SK-N-SH (cell line): ENCODE results near the gene TRMT44. TPM values are rescaled to one million over a fixed set of nuclear protein-coding genes. Genes with fewer than 3 reads are reported as not detected.
"Not testable (repeated sequence)": the region's sequence is repeated elsewhere in the genome, so short reads cannot be mapped to it uniquely, and the experiment has no call there.

ENCODE experiments used
- CTCF ChIA-PET: fragments of 300-600, 350-600 bp; formaldehyde crosslinking; extraction: SDS; loops from one replicate; lab custom pipeline; 2021; lab: Yijun Ruan, JAX
- POLR2A ChIA-PET: fragments of 350-600 bp; sonication (Branson Sonifier 250); formaldehyde crosslinking; extraction: SDS; loops from one replicate; lab custom pipeline; 2020; ENCODE audit warnings: antibody characterized with exemption, inconsistent platforms; lab: Yijun Ruan, JAX
- DNase-seq: peaks from one replicate; pipeline ENCODE4 v3.0.0; 2012
- H2AFZ ChIP-seq: fragments of 200-600 bp; sonication (generic); 2 replicates; pipeline ENCODE4 v1.8.1; 2016; ENCODE audit warnings: antibody characterized with exemption, mild to moderate bottlenecking, low read depth
- H3F3A ChIP-seq: fragments of 200-600 bp; sonication (generic); replicated peaks from 2 replicates; pipeline ENCODE3; 2016; ENCODE audit warnings: antibody characterized with exemption, mild to moderate bottlenecking; ENCODE audit not compliant: insufficient read depth
- H3K27ac ChIP-seq, 2 experiments: fragments of 200-500 bp in 1 of 2; fragments of 200-600 bp in 1 of 2; sonication (Bioruptor generic) in 1 of 2; sonication (generic), shearing (Covaris generic) in 1 of 2; 2 replicates each; pipeline versions ENCODE4 v1.5.1 to v1.6.1; 2014 to 2016; ENCODE audit warnings: low read depth in 2 of 2, inconsistent platforms in 1 of 2, low read length in 1 of 2, mild to moderate bottlenecking in 1 of 2, mixed read lengths in 1 of 2
- H3K27me3 ChIP-seq: fragments of 200-600 bp; sonication (generic), shearing (Covaris generic); 2 replicates; pipeline ENCODE4 v1.6.1; 2016; ENCODE audit warnings: mixed run types; ENCODE audit not compliant: insufficient read depth
- H3K36me3 ChIP-seq, 2 experiments: fragments of 200-500 bp in 1 of 2; fragments of 200-600 bp in 1 of 2; sonication (Bioruptor generic) in 1 of 2; sonication (generic) in 1 of 2; replicated peaks in 1 of 2; 2 replicates each; pipeline versions ENCODE3 to v1.5.1; 2014 to 2016; ENCODE audit warnings: low read length in 1 of 2, mild to moderate bottlenecking in 1 of 2; ENCODE audit not compliant: insufficient read depth in 2 of 2, control insufficient read depth in 1 of 2
- H3K4me1 ChIP-seq, 2 experiments: fragments of 200-500 bp in 1 of 2; fragments of 200-600 bp in 1 of 2; sonication (Bioruptor generic) in 1 of 2; sonication (generic), shearing (Covaris generic) in 1 of 2; 2 replicates each; pipeline versions ENCODE4 v1.5.1 to v1.6.1; 2014 to 2016; ENCODE audit warnings: low read depth in 1 of 2, low read length in 1 of 2, mixed run types in 1 of 2; ENCODE audit not compliant: insufficient read depth in 2 of 2, control insufficient read depth in 1 of 2
- H3K4me2 ChIP-seq: fragments of 200-600 bp; sonication (generic), shearing (Covaris generic); 2 replicates; pipeline ENCODE4 v1.6.1; 2017; ENCODE audit warnings: mixed run types
- H3K4me3 ChIP-seq, 2 experiments: fragments of 200-500 bp in 1 of 2; fragments of 200-600 bp in 1 of 2; sonication (Bioruptor generic) in 1 of 2; sonication (generic), shearing (Covaris generic) in 1 of 2; 2 replicates each; pipeline versions ENCODE4 v1.5.1 to v1.8.1; 2014 to 2016; ENCODE audit warnings: low read depth in 2 of 2, inconsistent platforms in 1 of 2, low read length in 1 of 2, mild to moderate bottlenecking in 1 of 2, mixed read lengths in 1 of 2, moderate library complexity in 1 of 2
- H3K79me2 ChIP-seq: fragments of 200-600 bp; sonication (generic); 2 replicates; pipeline ENCODE4 v1.8.1; 2017; ENCODE audit warnings: mild to moderate bottlenecking; ENCODE audit not compliant: insufficient read depth
- H3K9ac ChIP-seq: fragments of 200-600 bp; sonication (generic); 2 replicates; pipeline ENCODE4 v1.6.1; 2017; ENCODE audit warnings: mixed run types
- H3K9me2 ChIP-seq: fragments of 200-600 bp; sonication (generic); 2 replicates; pipeline ENCODE4 v1.6.1; 2017; ENCODE audit warnings: mixed run types
- H3K9me3 ChIP-seq: fragments of 200-600 bp; sonication (generic); 2 replicates; pipeline ENCODE4 v1.6.1; 2017; ENCODE audit warnings: mixed run types, mild to moderate bottlenecking, moderate library complexity
- H4K20me1 ChIP-seq: fragments of 200-600 bp; sonication (generic); 2 replicates; pipeline ENCODE4 v1.6.1; 2017; ENCODE audit warnings: mild to moderate bottlenecking, mixed run types; ENCODE audit not compliant: insufficient read depth
- CHD2 ChIP-seq: fragments of 150-350 bp; IDR thresholded peaks from 2 replicates; pipeline ENCODE4 v1.6.1; 2018; ENCODE audit warnings: low read length; ENCODE audit not compliant: partially characterized antibody
- ELF1 ChIP-seq: IDR thresholded peaks from 2 replicates; pipeline ENCODE4 v1.4.0; 2012
- FOXJ3 ChIP-seq: sonication (generic); formaldehyde crosslinking; IDR thresholded peaks from 2 replicates; pipeline ENCODE4 v1.5.1; 2020; ENCODE audit warnings: mild to moderate bottlenecking, missing genetic modification reagents
- NFIC ChIP-seq: IDR thresholded peaks from 2 replicates; pipeline ENCODE4 v1.4.0; 2012; ENCODE audit warnings: borderline replicate concordance
- RCOR1 ChIP-seq: fragments of 150-350 bp; IDR thresholded peaks from 2 replicates; pipeline ENCODE4 v1.6.1; 2017; ENCODE audit warnings: antibody characterized with exemption, low read length
- SIN3A ChIP-seq: IDR thresholded peaks from 2 replicates; pipeline ENCODE4 v1.6.1; 2012; ENCODE audit warnings: low read depth, mild to moderate bottlenecking, low read length, moderate library complexity, borderline replicate concordance
- SMC3 ChIP-seq: IDR thresholded peaks from 2 replicates; pipeline ENCODE4 v1.6.1; 2012; ENCODE audit warnings: low read depth, low read length, improper control_type of control experiment
- TCF12 ChIP-seq: IDR thresholded peaks from 2 replicates; pipeline ENCODE4 v1.4.0; 2012
- WGBS: methylation state at CpG from one replicate; pipeline ENCODE4 v1.1.6; 2017; ENCODE audit warnings: low lambda C conversion rate; 5-methylcytosine and 5-hydroxymethylcytosine counted together
- polyA plus RNA-seq, 3 experiments: library from polyadenylated mRNA; depleted of rRNA; stranded (reverse); fragments of >200 nt; gene quantifications; 2 replicates each; pipeline ENCODE4 v1.2.3, GENCODE V29; 2012
- TF ChIP-seq, protein P1 (sequence below): IDR thresholded peaks from 2 replicates; pipeline ENCODE4 v1.4.0; 2012; ENCODE audit warnings: low read depth, borderline replicate concordance
- TF ChIP-seq, protein P2 (sequence below): IDR thresholded peaks from 2 replicates; pipeline ENCODE4; 2012
- TF ChIP-seq, protein P3 (sequence below): fragments of 150-350 bp; IDR thresholded peaks from 2 replicates; pipeline ENCODE4 v1.6.1; 2017; ENCODE audit warnings: antibody characterized with exemption, low read length, low read depth, borderline replicate concordance
- TF ChIP-seq, protein P4 (sequence below): IDR thresholded peaks from 2 replicates; pipeline ENCODE4 v1.6.1; 2012; ENCODE audit warnings: mild to moderate bottlenecking, low read depth, low read length, moderate library complexity

Gene TRMT44
- polyA plus RNA-seq, 1 of the 3 experiments (the other 2 are of a cell fraction) = 6.0 TPM

- 43% methylated on average over 13 of the region's 15 CpGs for WGBS
- POLR2A ChIA-PET = no interaction called here
- H3K4me1 ChIP-seq = no peaks in the 10 kb centered on the region; a peak in 1 of 4 replicates
- CTCF ChIA-PET = no interaction called here
- H2AFZ ChIP-seq = no peak overlapping the region
- TF ChIP-seq NFIC (no peak), RCOR1 (no peak), TCF12 (no peak), FOXJ3 (CRISPR knock-in tag) (no peak), ELF1 (no peak)
- TF ChIP-seq, protein P1, sequence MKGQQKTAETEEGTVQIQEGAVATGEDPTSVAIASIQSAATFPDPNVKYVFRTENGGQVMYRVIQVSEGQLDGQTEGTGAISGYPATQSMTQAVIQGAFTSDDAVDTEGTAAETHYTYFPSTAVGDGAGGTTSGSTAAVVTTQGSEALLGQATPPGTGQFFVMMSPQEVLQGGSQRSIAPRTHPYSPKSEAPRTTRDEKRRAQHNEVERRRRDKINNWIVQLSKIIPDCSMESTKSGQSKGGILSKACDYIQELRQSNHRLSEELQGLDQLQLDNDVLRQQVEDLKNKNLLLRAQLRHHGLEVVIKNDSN = no peak
- TF ChIP-seq, protein P2, sequence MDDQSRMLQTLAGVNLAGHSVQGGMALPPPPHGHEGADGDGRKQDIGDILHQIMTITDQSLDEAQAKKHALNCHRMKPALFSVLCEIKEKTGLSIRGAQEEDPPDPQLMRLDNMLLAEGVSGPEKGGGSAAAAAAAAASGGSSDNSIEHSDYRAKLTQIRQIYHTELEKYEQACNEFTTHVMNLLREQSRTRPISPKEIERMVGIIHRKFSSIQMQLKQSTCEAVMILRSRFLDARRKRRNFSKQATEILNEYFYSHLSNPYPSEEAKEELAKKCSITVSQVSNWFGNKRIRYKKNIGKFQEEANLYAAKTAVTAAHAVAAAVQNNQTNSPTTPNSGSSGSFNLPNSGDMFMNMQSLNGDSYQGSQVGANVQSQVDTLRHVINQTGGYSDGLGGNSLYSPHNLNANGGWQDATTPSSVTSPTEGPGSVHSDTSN = no peak
- TF ChIP-seq, protein P3, sequence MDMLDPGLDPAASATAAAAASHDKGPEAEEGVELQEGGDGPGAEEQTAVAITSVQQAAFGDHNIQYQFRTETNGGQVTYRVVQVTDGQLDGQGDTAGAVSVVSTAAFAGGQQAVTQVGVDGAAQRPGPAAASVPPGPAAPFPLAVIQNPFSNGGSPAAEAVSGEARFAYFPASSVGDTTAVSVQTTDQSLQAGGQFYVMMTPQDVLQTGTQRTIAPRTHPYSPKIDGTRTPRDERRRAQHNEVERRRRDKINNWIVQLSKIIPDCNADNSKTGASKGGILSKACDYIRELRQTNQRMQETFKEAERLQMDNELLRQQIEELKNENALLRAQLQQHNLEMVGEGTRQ = no peak
- no peak overlapping the region for H3K4me3 ChIP-seq
- H3F3A ChIP-seq = no peaks in the 10 kb centered on the region
- H3K9me3 ChIP-seq = no peaks in the 10 kb centered on the region
- H3K27me3 ChIP-seq = no peaks in the 10 kb centered on the region; the same call in 1 of the 2 replicates
- no peaks in the 10 kb centered on the region for H4K20me1 ChIP-seq
- no peak overlapping the region for H3K27ac ChIP-seq
- H3K36me3 ChIP-seq = no peaks in the 10 kb centered on the region
- H3K9ac ChIP-seq = no peak overlapping the region
- H3K79me2 ChIP-seq = no peaks in the 10 kb centered on the region
- H3K9me2 ChIP-seq = no peaks in the 10 kb centered on the region
- no peak overlapping the region for H3K4me2 ChIP-seq
- no peak for DNase-seq
These were observed 70.2 kb downstream of the TRMT44 start for GRCh38 chr4:8510611-8511285.

DNA sequence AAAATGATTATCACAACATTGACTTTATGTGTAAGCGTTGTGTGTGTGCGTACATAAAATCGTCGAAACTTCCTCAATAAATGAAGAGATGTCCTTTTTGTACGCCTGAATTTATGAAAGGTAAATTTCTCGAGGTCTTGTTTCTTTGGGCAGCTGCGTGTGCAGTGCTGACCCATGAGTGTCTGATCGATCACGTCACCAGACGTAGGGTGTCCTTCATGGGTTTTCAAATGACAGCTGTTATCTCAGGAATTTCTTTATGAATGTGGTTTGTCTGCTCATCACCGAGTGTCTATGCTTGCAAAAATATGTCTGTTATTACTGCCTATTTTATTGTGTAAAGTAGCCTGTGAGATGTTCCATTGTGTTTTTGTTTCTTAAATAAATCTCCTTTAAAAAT is 71.9 kb downstream of the TRMT44 start:
- Histone ChIP-seq H3F3A (no peaks in the 10 kb centered on the region), H3K4me1 (no peaks in the 10 kb centered on the region; a peak in 1 of 4 replicates), H3K36me3 (no peaks in the 10 kb centered on the region), H2AFZ (no peak overlapping the region), H3K4me3 (no peak overlapping the region), H3K9ac (no peak overlapping the region), H3K4me2 (no peak overlapping the region), H3K9me2 (no peaks in the 10 kb centered on the region), H3K9me3 (no peaks in the 10 kb centered on the region), H3K27me3 (no peaks in the 10 kb centered on the region; the same call in 1 of the 2 replicates), H3K27ac (no peak overlapping the region), H4K20me1 (no peaks in the 10 kb centered on the region), H3K79me2 (no peaks in the 10 kb centered on the region)
- TF ChIP-seq SMC3 = no peak
- TF ChIP-seq, protein P4, sequence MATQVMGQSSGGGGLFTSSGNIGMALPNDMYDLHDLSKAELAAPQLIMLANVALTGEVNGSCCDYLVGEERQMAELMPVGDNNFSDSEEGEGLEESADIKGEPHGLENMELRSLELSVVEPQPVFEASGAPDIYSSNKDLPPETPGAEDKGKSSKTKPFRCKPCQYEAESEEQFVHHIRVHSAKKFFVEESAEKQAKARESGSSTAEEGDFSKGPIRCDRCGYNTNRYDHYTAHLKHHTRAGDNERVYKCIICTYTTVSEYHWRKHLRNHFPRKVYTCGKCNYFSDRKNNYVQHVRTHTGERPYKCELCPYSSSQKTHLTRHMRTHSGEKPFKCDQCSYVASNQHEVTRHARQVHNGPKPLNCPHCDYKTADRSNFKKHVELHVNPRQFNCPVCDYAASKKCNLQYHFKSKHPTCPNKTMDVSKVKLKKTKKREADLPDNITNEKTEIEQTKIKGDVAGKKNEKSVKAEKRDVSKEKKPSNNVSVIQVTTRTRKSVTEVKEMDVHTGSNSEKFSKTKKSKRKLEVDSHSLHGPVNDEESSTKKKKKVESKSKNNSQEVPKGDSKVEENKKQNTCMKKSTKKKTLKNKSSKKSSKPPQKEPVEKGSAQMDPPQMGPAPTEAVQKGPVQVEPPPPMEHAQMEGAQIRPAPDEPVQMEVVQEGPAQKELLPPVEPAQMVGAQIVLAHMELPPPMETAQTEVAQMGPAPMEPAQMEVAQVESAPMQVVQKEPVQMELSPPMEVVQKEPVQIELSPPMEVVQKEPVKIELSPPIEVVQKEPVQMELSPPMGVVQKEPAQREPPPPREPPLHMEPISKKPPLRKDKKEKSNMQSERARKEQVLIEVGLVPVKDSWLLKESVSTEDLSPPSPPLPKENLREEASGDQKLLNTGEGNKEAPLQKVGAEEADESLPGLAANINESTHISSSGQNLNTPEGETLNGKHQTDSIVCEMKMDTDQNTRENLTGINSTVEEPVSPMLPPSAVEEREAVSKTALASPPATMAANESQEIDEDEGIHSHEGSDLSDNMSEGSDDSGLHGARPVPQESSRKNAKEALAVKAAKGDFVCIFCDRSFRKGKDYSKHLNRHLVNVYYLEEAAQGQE = no peak
- no peak for TF ChIP-seq CHD2
- TF ChIP-seq, protein P3 = no peak
- no peak for TF ChIP-seq SIN3A
- POLR2A ChIA-PET = no interaction called here
- no peak for DNase-seq
- CTCF ChIA-PET = interaction anchor here (1.7 kb wide), 1 partner anchor 9 kb away, joined by 4 read pairs; no protein-coding TSS in a partner anchor
- 74% methylated on average over 11 of the region's 11 CpGs for WGBS

- 8% methylated on average over 4 of the region's 4 CpGs for WGBS
- H3K36me3 ChIP-seq, H3K4me1 ChIP-seq, H3K27me3 ChIP-seq, H3F3A ChIP-seq, H3K9me3 ChIP-seq, H3K4me2 ChIP-seq, H3K27ac ChIP-seq, H2AFZ ChIP-seq, H4K20me1 ChIP-seq, POLR2A ChIA-PET, H3K9ac ChIP-seq, H3K79me2 ChIP-seq, H3K4me3 ChIP-seq, DNase-seq, H3K9me2 ChIP-seq: not testable (repeated sequence)
- CTCF ChIA-PET = interaction anchor here (1.7 kb wide), 1 partner anchor 9 kb away, joined by 4 read pairs; no protein-coding TSS in a partner anchor
These were observed 72.5 kb downstream of the TRMT44 start for GRCh38 chr4:8513080-8513479.
